DOHH2 (cell line): ENCODE results near the gene TEAD3.

Experiments used
- CTCF ChIP-seq: fragments of 200-600 bp; sonication (generic); IDR thresholded peaks from one replicate; pipeline ENCODE4 v1.5.1; 2014; ENCODE audit warnings: antibody characterized with exemption, mild to moderate bottlenecking, low read depth, low read length; ENCODE audit not compliant: poor library complexity, severe bottlenecking
- EZH2phosphoT487 ChIP-seq: fragments of 200-600 bp; sonication (generic); IDR thresholded peaks from 2 replicates; pipeline ENCODE4 v1.6.1; 2017; ENCODE audit warnings: borderline replicate concordance, mild to moderate bottlenecking, antibody characterized with exemption, low read length, moderate library complexity, mixed read lengths

- no peak for TF ChIP-seq CTCF
- no peak for TF ChIP-seq EZH2phosphoT487
These were observed 48.7 kb downstream of the TEAD3 start for GRCh38 chr6:35448191-35448590.
